PC-9 (cell line): ENCODE results near the gene SFTPD. TPM values are rescaled to one million over a fixed set of nuclear protein-coding genes. Genes with fewer than 3 reads are reported as not detected.

Source experiments
- BruUV-seq: library from RNA; stranded (reverse); fragments of 400-500 nt; replicated peaks from 2 replicates; lab custom pipeline; 2021; lab: Mats Ljungman, UMichigan
- CTCF ChIA-PET: fragments of 300-600 bp; sonication (Branson Sonifier 250); formaldehyde crosslinking; loops from one replicate; lab custom pipeline; 2022; ENCODE audit warnings: antibody characterized with exemption; lab: Charles Lee
- POLR2A ChIA-PET: fragments of 300-600 bp; sonication (Branson Sonifier 250); formaldehyde crosslinking; loops from one replicate; lab custom pipeline; 2022; ENCODE audit warnings: antibody characterized with exemption; ENCODE audit not compliant: unreplicated experiment; lab: Charles Lee
- DNase-seq, 2 experiments: peaks; one replicate each; pipeline versions ENCODE4 v3.0.0 to v3.0.0-alpha.2; 2015 to 2022; ENCODE audit warnings: mixed read lengths in 1 of 2
- H2AFZ ChIP-seq: fragments of 200-600 bp; sonication (generic); 2 replicates; pipeline ENCODE4 v1.8.1; 2017; ENCODE audit warnings: antibody characterized with exemption
- H3F3A ChIP-seq: fragments of 200-600 bp; sonication (generic); 2 replicates; pipeline ENCODE4 v1.8.1; 2017; ENCODE audit warnings: antibody characterized with exemption, mild to moderate bottlenecking, low read depth; ENCODE audit not compliant: insufficient read depth
- H3K27ac ChIP-seq: fragments of 200-600 bp; sonication (generic); 2 replicates; pipeline ENCODE4 v1.6.1; 2016; ENCODE audit warnings: mixed run types
- H3K27me3 ChIP-seq: fragments of 200-600 bp; sonication (generic); 2 replicates; pipeline ENCODE4 v1.6.1; 2016; ENCODE audit warnings: low read depth, mixed run types; ENCODE audit not compliant: insufficient read depth
- H3K36me3 ChIP-seq: fragments of 200-600 bp; sonication (generic); 2 replicates; pipeline ENCODE4 v1.6.1; 2016; ENCODE audit warnings: low read depth, mixed run types
- H3K4me1 ChIP-seq: fragments of 200-600 bp; sonication (generic); replicated peaks from 2 replicates; pipeline ENCODE4 v1.6.1; 2016; ENCODE audit warnings: mixed run types; ENCODE audit not compliant: insufficient read depth
- H3K4me2 ChIP-seq: fragments of 200-600 bp; sonication (generic); 2 replicates; pipeline ENCODE4 v1.6.1; 2017; ENCODE audit warnings: mixed run types
- H3K4me3 ChIP-seq: fragments of 200-600 bp; sonication (generic); 2 replicates; pipeline ENCODE4 v1.6.1; 2016; ENCODE audit warnings: mixed run types
- H3K79me2 ChIP-seq: fragments of 200-600 bp; sonication (generic); 2 replicates; pipeline ENCODE4 v1.6.1; 2017; ENCODE audit warnings: low read depth, mixed run types
- H3K9me2 ChIP-seq: fragments of 200-600 bp; sonication (generic); 2 replicates; pipeline ENCODE4 v1.8.1; 2017; ENCODE audit warnings: mild to moderate bottlenecking; ENCODE audit not compliant: insufficient read depth
- H3K9me3 ChIP-seq: fragments of 200-600 bp; sonication (generic); 2 replicates; pipeline ENCODE4 v1.8.1; 2016; ENCODE audit warnings: low read depth; ENCODE audit not compliant: insufficient read depth
- H4K20me1 ChIP-seq: fragments of 200-600 bp; sonication (generic); 2 replicates; pipeline ENCODE4 v1.8.1; 2017; ENCODE audit not compliant: insufficient read depth
- EZH2 ChIP-seq: fragments of 200-600 bp; sonication (generic); IDR thresholded peaks from 2 replicates; pipeline ENCODE4 v1.8.0; 2017; ENCODE audit warnings: antibody characterized with exemption, low read depth
- intact Hi-C: fragments of 100-400 bp; cut with micrococcal nuclease; formaldehyde crosslinking; loops from one replicate; pipeline ENCODE4 v1.10.0; 2022; ENCODE audit not compliant: unreplicated experiment
- total RNA-seq: library from RNA; stranded (reverse); gene quantifications from 2 replicates; pipeline ENCODE4 v1.2.3, GENCODE V29; 2021
- TF ChIP-seq, protein P1 (sequence below): fragments of 200-600 bp; sonication (generic); conservative IDR thresholded peaks from 2 replicates; pipeline ENCODE4 v1.6.1; 2017; ENCODE audit warnings: mixed run types, antibody characterized with exemption, mild to moderate bottlenecking, moderate library complexity

Gene SFTPD
- total RNA-seq, 1 experiment from 2014 or later = not detected

DNA sequence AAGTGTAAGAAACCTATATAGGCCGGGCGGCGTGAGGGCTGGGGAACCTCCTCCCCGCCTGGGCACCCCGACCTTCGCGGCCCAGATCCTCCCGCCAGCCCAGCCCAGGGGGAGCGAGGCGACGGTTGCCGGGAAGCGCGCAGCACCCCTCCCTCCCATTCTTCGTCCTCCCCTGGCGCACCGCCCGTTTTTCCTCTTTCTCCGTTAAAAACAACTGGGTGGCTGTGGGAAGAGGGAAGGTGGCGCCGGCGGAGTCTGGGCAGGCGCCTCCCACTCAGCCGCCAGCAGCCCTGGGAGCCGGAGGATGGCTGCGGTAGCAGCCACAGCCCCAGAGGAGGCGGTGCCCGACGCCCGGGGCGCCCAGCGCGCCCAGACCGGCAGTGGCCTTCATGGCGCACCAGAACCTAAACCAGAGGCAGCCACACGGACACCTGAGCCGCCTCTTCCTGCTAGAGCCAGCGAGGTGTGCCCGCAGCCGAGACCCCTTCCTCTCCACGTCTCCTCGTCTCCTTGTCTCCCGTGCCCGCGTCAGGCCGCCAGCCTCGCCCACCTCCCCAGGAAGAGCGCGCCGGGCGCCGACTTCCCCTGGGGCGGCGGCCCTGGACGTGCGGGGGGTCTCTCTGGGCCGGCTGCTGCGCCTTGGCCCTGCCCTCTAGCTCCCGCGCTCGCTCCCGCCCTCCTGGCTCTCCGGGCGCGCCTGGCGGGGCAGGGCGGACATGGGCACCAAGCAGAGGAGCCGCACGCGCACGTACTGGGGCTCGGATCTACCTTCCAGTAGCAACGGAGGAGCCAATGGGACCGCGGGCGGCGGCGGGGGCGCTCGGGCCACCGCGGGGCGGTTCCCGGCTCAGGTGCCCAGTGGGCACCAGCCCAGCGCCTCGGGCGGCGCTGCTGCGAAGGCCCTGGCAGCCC lies 32.8 kb upstream of the SFTPD start:
- peak; percentile 65 to 80 for DNase-seq
- H3K9me2 ChIP-seq = no peaks in the 10 kb centered on the region
- no peaks in the 10 kb centered on the region for H3K9me3 ChIP-seq
- H3K27ac ChIP-seq = no peak overlapping the region
- peak overlapping the region; percentile 88 for H3K4me3 ChIP-seq
- no TSS peak for BruUV-seq
- peaks cover 20% of the 10 kb centered on the region for H3K4me1 ChIP-seq
- peak overlapping the region; percentile 93 for H2AFZ ChIP-seq
- no peaks in the 10 kb centered on the region for H3K27me3 ChIP-seq
- no peak for TF ChIP-seq EZH2
- TF ChIP-seq, protein P1, sequence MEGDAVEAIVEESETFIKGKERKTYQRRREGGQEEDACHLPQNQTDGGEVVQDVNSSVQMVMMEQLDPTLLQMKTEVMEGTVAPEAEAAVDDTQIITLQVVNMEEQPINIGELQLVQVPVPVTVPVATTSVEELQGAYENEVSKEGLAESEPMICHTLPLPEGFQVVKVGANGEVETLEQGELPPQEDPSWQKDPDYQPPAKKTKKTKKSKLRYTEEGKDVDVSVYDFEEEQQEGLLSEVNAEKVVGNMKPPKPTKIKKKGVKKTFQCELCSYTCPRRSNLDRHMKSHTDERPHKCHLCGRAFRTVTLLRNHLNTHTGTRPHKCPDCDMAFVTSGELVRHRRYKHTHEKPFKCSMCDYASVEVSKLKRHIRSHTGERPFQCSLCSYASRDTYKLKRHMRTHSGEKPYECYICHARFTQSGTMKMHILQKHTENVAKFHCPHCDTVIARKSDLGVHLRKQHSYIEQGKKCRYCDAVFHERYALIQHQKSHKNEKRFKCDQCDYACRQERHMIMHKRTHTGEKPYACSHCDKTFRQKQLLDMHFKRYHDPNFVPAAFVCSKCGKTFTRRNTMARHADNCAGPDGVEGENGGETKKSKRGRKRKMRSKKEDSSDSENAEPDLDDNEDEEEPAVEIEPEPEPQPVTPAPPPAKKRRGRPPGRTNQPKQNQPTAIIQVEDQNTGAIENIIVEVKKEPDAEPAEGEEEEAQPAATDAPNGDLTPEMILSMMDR = 0 out of 2 replicates have a peak, but pooled peaks have one; percentile 15
- peak overlapping the region; percentile 84 for H3K4me2 ChIP-seq
- ChIA-PET CTCF (no interaction called here), POLR2A (interaction anchor here (0.6 kb wide), 1 partner anchor 36 kb away, joined by 3 read pairs; no protein-coding TSS in a partner anchor)
- H4K20me1 ChIP-seq = no peaks in the 10 kb centered on the region
- no peaks in the 10 kb centered on the region for H3K36me3 ChIP-seq
- intact Hi-C loops = loop anchor here (2.0 kb wide), 2 partner anchors 33 to 77 kb away; partner anchors contain the start of gene SFTPD
- peaks cover 6% of the 10 kb centered on the region for H3F3A ChIP-seq
- H3K79me2 ChIP-seq = no peaks in the 10 kb centered on the region

DNA sequence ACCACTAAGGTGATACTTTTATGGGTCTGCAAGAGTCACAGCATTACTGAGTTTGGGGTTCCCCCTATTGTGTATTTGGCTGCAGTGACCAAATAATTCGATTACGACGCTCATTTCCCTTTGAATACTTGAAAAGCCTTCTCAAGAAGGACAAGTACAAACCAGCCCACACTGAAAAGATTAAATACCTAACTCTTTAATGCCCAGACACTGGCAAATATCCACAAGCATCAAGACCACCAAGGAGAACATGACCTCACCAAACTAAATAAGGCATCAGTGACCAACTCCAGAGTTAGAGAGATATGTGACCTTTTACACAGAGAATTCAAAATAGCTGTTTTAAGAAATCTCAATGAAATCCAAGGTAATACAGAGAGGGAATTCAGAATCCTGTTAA lies 31.8 kb upstream of the SFTPD start:
- H3K4me2 ChIP-seq = peak overlapping the region; percentile 84
- no peak overlapping the region for H2AFZ ChIP-seq
- no peaks in the 10 kb centered on the region for H3K9me2 ChIP-seq
- BruUV-seq = no TSS peak
- peaks cover 20% of the 10 kb centered on the region for H3K4me1 ChIP-seq
- H3F3A ChIP-seq = peaks cover 6% of the 10 kb centered on the region
- no peak overlapping the region for H3K27ac ChIP-seq
- intact Hi-C loops = loop anchor here (2.0 kb wide), 2 partner anchors 32 to 76 kb away; partner anchors contain the start of gene SFTPD
- no peaks in the 10 kb centered on the region for H4K20me1 ChIP-seq
- H3K9me3 ChIP-seq = no peaks in the 10 kb centered on the region
- DNase-seq = no peak
- H3K4me3 ChIP-seq = peak overlapping the region; percentile 88; the same call in 1 of the 2 replicates
- ChIA-PET POLR2A (no interaction called here), CTCF (no interaction called here)
- H3K36me3 ChIP-seq = no peaks in the 10 kb centered on the region
- TF ChIP-seq, protein P1 = no peak
- TF ChIP-seq EZH2 = no peak
- no peaks in the 10 kb centered on the region for H3K79me2 ChIP-seq
- H3K27me3 ChIP-seq = no peaks in the 10 kb centered on the region

DNA sequence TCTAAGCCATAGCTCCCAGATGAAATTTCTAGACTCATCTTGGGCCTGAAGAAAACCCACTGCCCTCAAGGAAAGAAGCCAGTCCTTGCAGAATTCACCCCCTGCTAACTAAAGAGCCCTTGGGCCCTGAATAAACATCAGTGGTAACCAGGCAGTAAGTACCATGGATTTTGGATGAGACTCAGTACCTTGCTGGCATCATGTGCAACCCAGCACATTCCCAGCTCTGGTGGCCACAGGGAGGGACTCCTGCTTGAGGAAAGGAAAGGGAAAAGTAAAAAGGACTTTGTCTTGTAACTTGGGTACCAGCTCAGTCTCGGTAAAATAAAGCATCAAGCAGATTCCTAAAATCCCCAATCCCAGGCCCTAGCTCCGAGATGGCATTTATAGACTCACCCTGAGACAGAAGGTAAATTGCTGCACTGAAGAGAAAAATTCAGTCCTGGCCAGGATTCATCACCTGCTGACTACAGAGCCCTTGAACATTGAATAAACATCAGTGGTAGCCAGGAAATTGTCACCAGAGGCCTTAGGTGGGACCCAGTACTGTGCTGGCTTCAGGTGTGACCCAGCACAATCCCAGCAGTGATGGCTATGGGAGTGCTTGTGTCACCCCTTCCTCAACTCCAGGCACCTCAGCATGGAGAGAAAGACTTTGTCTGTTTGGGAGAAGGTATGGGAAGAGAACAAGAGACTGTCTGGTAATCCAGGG lies 31.2 kb upstream of the SFTPD start:
- BruUV-seq = TSS peak; percentile 49
- H3K36me3 ChIP-seq = no peaks in the 10 kb centered on the region
- no peaks in the 10 kb centered on the region for H3K9me3 ChIP-seq
- H3K9me2 ChIP-seq = no peaks in the 10 kb centered on the region
- no peaks in the 10 kb centered on the region for H3K27me3 ChIP-seq
- intact Hi-C loops = loop anchor here (2.0 kb wide), 2 partner anchors 31 to 75 kb away; partner anchors contain the start of gene SFTPD
- no peak overlapping the region for H3K4me2 ChIP-seq
- POLR2A ChIA-PET = no interaction called here
- H3K27ac ChIP-seq = no peak overlapping the region
- TF ChIP-seq EZH2 = no peak
- TF ChIP-seq, protein P1 = no peak
- H4K20me1 ChIP-seq = no peaks in the 10 kb centered on the region
- CTCF ChIA-PET = no interaction called here
- peaks cover 6% of the 10 kb centered on the region for H3F3A ChIP-seq
- DNase-seq = peak in 1 of 2 experiments; percentile 31
- H3K79me2 ChIP-seq = no peaks in the 10 kb centered on the region
- peaks cover 15% of the 10 kb centered on the region for H3K4me1 ChIP-seq
- H2AFZ ChIP-seq = no peak overlapping the region
- H3K4me3 ChIP-seq = no peak overlapping the region
